ENCODE measurements around the gene RIMKLA. TPM values are rescaled to one million over a fixed set of nuclear protein-coding genes. Genes with fewer than 3 reads are reported as not detected.

The RIMKLA gene
- total and polyA plus RNA-seq, 2 of the 13 experiments (the other 11 are each of a cell fraction or from before 2014, with no cell fraction given) = 2.5 to 3.8 TPM

DNA sequence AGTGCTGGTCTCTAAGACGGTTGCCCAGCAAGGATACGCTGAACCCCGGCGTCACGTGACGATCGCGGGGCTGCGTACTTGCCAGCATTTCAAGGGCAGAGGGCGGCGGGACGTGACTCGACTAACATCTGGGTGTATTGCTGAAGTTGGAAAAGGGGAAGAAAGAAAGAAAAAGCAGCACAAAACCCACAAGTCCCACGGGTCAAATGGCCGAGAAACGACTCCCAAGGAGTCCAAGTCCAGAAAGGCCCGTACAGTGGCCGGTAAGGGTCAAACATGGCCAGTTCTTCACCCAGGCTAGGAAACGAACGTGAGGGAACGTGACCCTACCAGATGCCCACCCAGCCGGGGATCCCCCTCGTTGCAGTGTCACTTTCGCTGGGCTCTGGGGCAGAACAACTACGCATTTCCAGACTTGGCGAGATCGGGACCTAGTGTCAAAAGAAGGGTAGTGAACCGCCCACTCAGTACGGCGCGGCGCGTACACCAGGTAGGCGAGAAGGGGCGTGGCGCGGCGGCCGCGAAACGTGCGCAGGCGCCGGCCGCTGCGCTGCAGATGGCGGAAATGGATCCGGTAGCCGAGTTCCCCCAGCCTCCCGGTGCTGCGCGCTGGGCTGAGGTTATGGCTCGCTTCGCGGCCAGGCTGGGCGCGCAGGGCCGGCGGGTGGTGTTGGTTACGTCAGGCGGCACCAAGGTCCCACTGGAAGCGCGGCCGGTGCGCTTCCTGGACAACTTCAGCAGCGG, 75.6 kb downstream of the RIMKLA start, which contains the start of the genes PPCS and ZMYND12 (continued):
- TF ChIP-seq, protein P1, sequence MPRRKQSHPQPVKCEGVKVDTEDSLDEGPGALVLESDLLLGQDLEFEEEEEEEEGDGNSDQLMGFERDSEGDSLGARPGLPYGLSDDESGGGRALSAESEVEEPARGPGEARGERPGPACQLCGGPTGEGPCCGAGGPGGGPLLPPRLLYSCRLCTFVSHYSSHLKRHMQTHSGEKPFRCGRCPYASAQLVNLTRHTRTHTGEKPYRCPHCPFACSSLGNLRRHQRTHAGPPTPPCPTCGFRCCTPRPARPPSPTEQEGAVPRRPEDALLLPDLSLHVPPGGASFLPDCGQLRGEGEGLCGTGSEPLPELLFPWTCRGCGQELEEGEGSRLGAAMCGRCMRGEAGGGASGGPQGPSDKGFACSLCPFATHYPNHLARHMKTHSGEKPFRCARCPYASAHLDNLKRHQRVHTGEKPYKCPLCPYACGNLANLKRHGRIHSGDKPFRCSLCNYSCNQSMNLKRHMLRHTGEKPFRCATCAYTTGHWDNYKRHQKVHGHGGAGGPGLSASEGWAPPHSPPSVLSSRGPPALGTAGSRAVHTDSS (CRISPR knock-in tag; conservative IDR thresholded peaks at IDR 0.05) = no peak
- TF ChIP-seq ZNF773 (CRISPR knock-in tag; IDR thresholded peaks at IDR 0.05; ENCODE audit: borderline replicate concordance) (peak; percentile 39; the same call in 1 of the 2 replicates), ZNF761 (CRISPR knock-in tag; conservative IDR thresholded peaks at IDR 0.05) (peak; percentile 42; the same call in 1 of the 2 replicates), YY1 (IDR thresholded peaks at IDR 0.05; ENCODE audit: insufficient read depth, insufficient replicate concordance, low read depth, low read length) (peak; percentile 84), BORCS8-MEF2B (CRISPR knock-in tag; IDR thresholded peaks at IDR 0.05) (peak; percentile 80), ZNF101 (CRISPR knock-in tag; IDR thresholded peaks at IDR 0.05; ENCODE audit: borderline replicate concordance, low read depth) (no peak; the same call in 1 of the 2 replicates), KLF13 (CRISPR knock-in tag; IDR thresholded peaks at IDR 0.05) (peak; percentile 40; the same call in 1 of the 2 replicates), TBP (CRISPR knock-in tag; IDR thresholded peaks at IDR 0.05) (no peak), ZNF264 (CRISPR knock-in tag; IDR thresholded peaks at IDR 0.05) (peak; percentile 58; the same call in 1 of the 2 replicates), ZNF263 (CRISPR knock-in tag; IDR thresholded peaks at IDR 0.05) (no peak), SOX13 (IDR thresholded peaks at IDR 0.05) (no peak), SOX13 (CRISPR knock-in tag; conservative IDR thresholded peaks at IDR 0.05 in 1 of 2, IDR thresholded peaks at IDR 0.05 in 1 of 2) (peak in 1 of 2 experiments; percentile 19; a peak in 1 of 4 replicates), ZNF724P (CRISPR knock-in tag; IDR thresholded peaks at IDR 0.05; ENCODE audit: borderline replicate concordance) (no peak; the same call in 1 of the 2 replicates), CBX2 (IDR thresholded peaks at IDR 0.05; ENCODE audit: low read depth, low read length) (no peak), CBX2 (CRISPR knock-in tag; IDR thresholded peaks at IDR 0.05; ENCODE audit: low read depth) (no peak), ZNF446 (CRISPR knock-in tag; IDR thresholded peaks at IDR 0.05) (peak; percentile 90)
- TF ChIP-seq, protein P2, sequence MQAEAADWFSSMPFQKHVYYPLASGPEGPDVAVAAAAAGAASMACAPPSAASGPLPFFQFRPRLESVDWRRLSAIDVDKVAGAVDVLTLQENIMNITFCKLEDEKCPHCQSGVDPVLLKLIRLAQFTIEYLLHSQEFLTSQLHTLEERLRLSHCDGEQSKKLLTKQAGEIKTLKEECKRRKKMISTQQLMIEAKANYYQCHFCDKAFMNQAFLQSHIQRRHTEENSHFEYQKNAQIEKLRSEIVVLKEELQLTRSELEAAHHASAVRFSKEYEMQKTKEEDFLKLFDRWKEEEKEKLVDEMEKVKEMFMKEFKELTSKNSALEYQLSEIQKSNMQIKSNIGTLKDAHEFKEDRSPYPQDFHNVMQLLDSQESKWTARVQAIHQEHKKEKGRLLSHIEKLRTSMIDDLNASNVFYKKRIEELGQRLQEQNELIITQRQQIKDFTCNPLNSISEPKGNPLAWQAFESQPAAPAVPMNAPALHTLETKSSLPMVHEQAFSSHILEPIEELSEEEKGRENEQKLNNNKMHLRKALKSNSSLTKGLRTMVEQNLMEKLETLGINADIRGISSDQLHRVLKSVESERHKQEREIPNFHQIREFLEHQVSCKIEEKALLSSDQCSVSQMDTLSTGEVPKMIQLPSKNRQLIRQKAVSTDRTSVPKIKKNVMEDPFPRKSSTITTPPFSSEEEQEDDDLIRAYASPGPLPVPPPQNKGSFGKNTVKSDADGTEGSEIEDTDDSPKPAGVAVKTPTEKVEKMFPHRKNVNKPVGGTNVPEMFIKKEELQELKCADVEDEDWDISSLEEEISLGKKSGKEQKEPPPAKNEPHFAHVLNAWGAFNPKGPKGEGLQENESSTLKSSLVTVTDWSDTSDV (CRISPR knock-in tag; IDR thresholded peaks at IDR 0.05) = no peak
- TF ChIP-seq, protein P3, sequence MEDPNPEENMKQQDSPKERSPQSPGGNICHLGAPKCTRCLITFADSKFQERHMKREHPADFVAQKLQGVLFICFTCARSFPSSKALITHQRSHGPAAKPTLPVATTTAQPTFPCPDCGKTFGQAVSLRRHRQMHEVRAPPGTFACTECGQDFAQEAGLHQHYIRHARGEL (CRISPR knock-in tag; IDR thresholded peaks at IDR 0.05) = no peak
- TF ChIP-seq, protein P4, sequence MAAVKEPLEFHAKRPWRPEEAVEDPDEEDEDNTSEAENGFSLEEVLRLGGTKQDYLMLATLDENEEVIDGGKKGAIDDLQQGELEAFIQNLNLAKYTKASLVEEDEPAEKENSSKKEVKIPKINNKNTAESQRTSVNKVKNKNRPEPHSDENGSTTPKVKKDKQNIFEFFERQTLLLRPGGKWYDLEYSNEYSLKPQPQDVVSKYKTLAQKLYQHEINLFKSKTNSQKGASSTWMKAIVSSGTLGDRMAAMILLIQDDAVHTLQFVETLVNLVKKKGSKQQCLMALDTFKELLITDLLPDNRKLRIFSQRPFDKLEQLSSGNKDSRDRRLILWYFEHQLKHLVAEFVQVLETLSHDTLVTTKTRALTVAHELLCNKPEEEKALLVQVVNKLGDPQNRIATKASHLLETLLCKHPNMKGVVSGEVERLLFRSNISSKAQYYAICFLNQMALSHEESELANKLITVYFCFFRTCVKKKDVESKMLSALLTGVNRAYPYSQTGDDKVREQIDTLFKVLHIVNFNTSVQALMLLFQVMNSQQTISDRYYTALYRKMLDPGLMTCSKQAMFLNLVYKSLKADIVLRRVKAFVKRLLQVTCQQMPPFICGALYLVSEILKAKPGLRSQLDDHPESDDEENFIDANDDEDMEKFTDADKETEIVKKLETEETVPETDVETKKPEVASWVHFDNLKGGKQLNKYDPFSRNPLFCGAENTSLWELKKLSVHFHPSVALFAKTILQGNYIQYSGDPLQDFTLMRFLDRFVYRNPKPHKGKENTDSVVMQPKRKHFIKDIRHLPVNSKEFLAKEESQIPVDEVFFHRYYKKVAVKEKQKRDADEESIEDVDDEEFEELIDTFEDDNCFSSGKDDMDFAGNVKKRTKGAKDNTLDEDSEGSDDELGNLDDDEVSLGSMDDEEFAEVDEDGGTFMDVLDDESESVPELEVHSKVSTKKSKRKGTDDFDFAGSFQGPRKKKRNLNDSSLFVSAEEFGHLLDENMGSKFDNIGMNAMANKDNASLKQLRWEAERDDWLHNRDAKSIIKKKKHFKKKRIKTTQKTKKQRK (IDR thresholded peaks at IDR 0.05; ENCODE audit: low read length) = no peak

All from HepG2 (cell line).